Stimulated activated memory B cell treated with anti-CD40 and anti-IgM and Interleukin-4, amounts not matched to agents 10 μg/mL and 1 μg/mL and 100 μg/mL, for 72 hours (primary cell): ENCODE measurements around the gene CAMP.
"Not testable (repeated sequence)": the region's sequence is repeated elsewhere in the genome, so short reads cannot be mapped to it uniquely, and the experiment has no call there.

Source experiments
- ATAC-seq: fragments of 150-1000 bp; cut with Tn5 transposase; 2 replicates; pipeline ENCODE4 v1.10.0; 2021
- H3K27ac Mint-ChIP-seq: one replicate; pipeline ENCODE4 v1.8.0; 2022; ENCODE audit warnings: mild to moderate bottlenecking, mixed read lengths
- H3K27me3 Mint-ChIP-seq: one replicate; pipeline ENCODE4 v1.8.0; 2022; ENCODE audit warnings: mixed read lengths
- H3K36me3 Mint-ChIP-seq: one replicate; pipeline ENCODE4 v1.8.0; 2022; ENCODE audit warnings: mixed read lengths
- H3K4me1 Mint-ChIP-seq: one replicate; pipeline ENCODE4 v1.8.0; 2022; ENCODE audit warnings: mixed read lengths
- H3K4me3 Mint-ChIP-seq: one replicate; pipeline ENCODE4 v1.8.0; 2022; ENCODE audit warnings: mild to moderate bottlenecking, moderate library complexity, mixed read lengths
- H3K9me3 Mint-ChIP-seq: one replicate; pipeline ENCODE4 v1.8.0; 2022; ENCODE audit warnings: mixed read lengths

The CAMP gene

DNA sequence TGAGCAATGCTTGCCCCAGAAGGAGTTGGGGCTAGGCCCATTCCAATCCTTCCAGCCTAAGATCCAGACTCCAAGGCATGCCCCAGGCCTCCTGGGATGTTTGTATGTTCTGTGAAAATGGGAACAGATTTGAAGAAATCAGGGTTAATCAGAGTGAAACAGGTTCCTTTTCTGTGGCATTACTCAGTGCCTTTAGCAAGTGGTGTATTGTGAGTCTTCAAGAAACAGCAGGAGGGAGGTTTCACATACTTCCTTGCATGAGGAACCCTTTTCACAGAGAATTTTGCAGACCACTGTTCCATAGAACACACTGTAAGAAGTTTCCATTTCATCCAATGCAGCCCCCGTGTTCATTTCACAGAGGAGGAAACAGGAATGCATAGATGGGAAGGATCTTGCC, 26.7 kb upstream of the CAMP start:
- no peaks in the 10 kb centered on the region for H3K36me3 Mint-ChIP-seq
- no peak overlapping the region for H3K4me3 Mint-ChIP-seq
- H3K27me3 Mint-ChIP-seq, result no peaks in the 10 kb centered on the region
- no peaks in the 10 kb centered on the region for H3K9me3 Mint-ChIP-seq
- H3K27ac Mint-ChIP-seq, result no peak overlapping the region
- ATAC-seq, result no peak
- H3K4me1 Mint-ChIP-seq, result peaks cover 14% of the 10 kb centered on the region

GRCh38 chr3:48199117-48199516, 24.2 kb upstream of the CAMP start:
- no peak for ATAC-seq
- no peaks in the 10 kb centered on the region for H3K27me3 Mint-ChIP-seq
- peaks cover 12% of the 10 kb centered on the region for H3K4me1 Mint-ChIP-seq
- no peak overlapping the region for H3K27ac Mint-ChIP-seq
- no peaks in the 10 kb centered on the region for H3K9me3 Mint-ChIP-seq
- H3K36me3 Mint-ChIP-seq, result no peaks in the 10 kb centered on the region
- H3K4me3 Mint-ChIP-seq, result no peak overlapping the region

DNA sequence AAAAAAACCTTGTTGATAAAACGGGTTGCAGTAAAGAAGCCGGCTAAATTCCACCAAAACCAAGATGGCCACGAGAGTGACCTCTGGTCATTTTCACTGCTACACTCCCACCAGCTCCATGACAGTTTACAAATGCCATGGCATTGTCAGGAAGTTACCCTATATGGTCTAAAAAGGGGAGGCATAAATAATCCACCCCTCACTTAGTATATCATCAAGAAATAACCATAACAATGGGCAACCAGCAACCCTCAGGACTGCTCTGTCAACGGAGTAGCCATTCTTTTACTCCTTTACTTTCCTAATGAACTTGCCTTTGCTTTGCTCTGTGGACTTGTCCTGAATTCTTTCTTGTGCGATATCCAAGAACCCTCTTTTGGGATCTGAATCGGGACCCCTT, 20.7 kb upstream of the CAMP start:
- H3K27me3 Mint-ChIP-seq, result no peaks in the 10 kb centered on the region
- no peaks in the 10 kb centered on the region for H3K36me3 Mint-ChIP-seq
- ATAC-seq, result no peak
- no peak overlapping the region for H3K4me3 Mint-ChIP-seq
- no peaks in the 10 kb centered on the region for H3K9me3 Mint-ChIP-seq
- H3K27ac Mint-ChIP-seq, result no peak overlapping the region
- no peaks in the 10 kb centered on the region for H3K4me1 Mint-ChIP-seq

- no peaks in the 10 kb centered on the region for H3K36me3 Mint-ChIP-seq
- H3K27ac Mint-ChIP-seq, result no peak overlapping the region
- no peaks in the 10 kb centered on the region for H3K9me3 Mint-ChIP-seq
- no peaks in the 10 kb centered on the region for H3K4me1 Mint-ChIP-seq
- H3K27me3 Mint-ChIP-seq, result no peaks in the 10 kb centered on the region
- no peak for ATAC-seq
- no peak overlapping the region for H3K4me3 Mint-ChIP-seq
Measured at GRCh38 chr3:48208076-48208475, 15.2 kb upstream of the CAMP start.

GRCh38 chr3:48209445-48209844, 13.8 kb upstream of the CAMP start:
- no peak overlapping the region for H3K27ac Mint-ChIP-seq
- no peak for ATAC-seq
- no peaks in the 10 kb centered on the region for H3K4me1 Mint-ChIP-seq
- no peaks in the 10 kb centered on the region for H3K9me3 Mint-ChIP-seq
- H3K27me3 Mint-ChIP-seq, result no peaks in the 10 kb centered on the region
- H3K4me3 Mint-ChIP-seq, result no peak overlapping the region
- no peaks in the 10 kb centered on the region for H3K36me3 Mint-ChIP-seq

- ATAC-seq, H3K36me3 Mint-ChIP-seq, H3K4me1 Mint-ChIP-seq, H3K27ac Mint-ChIP-seq, H3K4me3 Mint-ChIP-seq, H3K27me3 Mint-ChIP-seq, H3K9me3 Mint-ChIP-seq: not testable (repeated sequence)
Measured at GRCh38 chr3:48210534-48210933, 12.8 kb upstream of the CAMP start.

DNA sequence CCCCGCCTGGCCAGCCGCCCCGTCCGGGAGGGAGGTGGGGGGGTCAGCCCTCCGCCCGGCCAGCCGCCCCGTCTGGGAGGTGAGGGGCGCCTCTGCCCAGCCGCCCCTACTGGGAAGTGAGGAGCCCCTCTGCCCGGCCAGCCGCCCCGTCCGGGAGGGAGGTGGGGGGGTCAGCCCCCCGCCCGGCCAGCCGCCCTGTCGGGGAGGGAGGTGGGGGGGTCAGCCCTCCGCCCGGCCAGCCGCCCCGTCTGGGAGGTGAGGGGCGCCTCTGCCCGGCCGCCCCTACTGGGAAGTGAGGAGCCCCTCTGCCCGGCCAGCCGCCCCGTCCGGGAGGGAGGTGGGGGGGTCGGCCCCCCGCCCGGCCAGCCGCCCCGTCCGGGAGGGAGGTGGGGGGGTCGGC, 11.5 kb upstream of the CAMP start:
- H3K27me3 Mint-ChIP-seq, H3K27ac Mint-ChIP-seq, H3K4me1 Mint-ChIP-seq, H3K4me3 Mint-ChIP-seq, ATAC-seq, H3K36me3 Mint-ChIP-seq, H3K9me3 Mint-ChIP-seq: not testable (repeated sequence)

GRCh38 chr3:48214225-48214624, 9.1 kb upstream of the CAMP start:
- H3K4me1 Mint-ChIP-seq, result no peaks in the 10 kb centered on the region
- ATAC-seq, result no peak
- no peak overlapping the region for H3K27ac Mint-ChIP-seq
- H3K36me3 Mint-ChIP-seq, result no peaks in the 10 kb centered on the region
- H3K27me3 Mint-ChIP-seq, result no peaks in the 10 kb centered on the region
- H3K9me3 Mint-ChIP-seq, result no peaks in the 10 kb centered on the region
- H3K4me3 Mint-ChIP-seq, result no peak overlapping the region

GRCh38 chr3:48215019-48215418, 8.3 kb upstream of the CAMP start:
- Mint-ChIP-seq H3K27ac (no peak overlapping the region), H3K36me3 (no peaks in the 10 kb centered on the region), H3K27me3 (no peaks in the 10 kb centered on the region), H3K4me1 (no peaks in the 10 kb centered on the region), H3K4me3 (no peak overlapping the region), H3K9me3 (no peaks in the 10 kb centered on the region)
- no peak for ATAC-seq

GRCh38 chr3:48215466-48215865, 7.8 kb upstream of the CAMP start:
- no peaks in the 10 kb centered on the region for H3K27me3 Mint-ChIP-seq
- H3K36me3 Mint-ChIP-seq, result no peaks in the 10 kb centered on the region
- H3K4me1 Mint-ChIP-seq, result no peaks in the 10 kb centered on the region
- ATAC-seq, result no peak
- H3K9me3 Mint-ChIP-seq, result no peaks in the 10 kb centered on the region
- no peak overlapping the region for H3K4me3 Mint-ChIP-seq
- no peak overlapping the region for H3K27ac Mint-ChIP-seq

DNA sequence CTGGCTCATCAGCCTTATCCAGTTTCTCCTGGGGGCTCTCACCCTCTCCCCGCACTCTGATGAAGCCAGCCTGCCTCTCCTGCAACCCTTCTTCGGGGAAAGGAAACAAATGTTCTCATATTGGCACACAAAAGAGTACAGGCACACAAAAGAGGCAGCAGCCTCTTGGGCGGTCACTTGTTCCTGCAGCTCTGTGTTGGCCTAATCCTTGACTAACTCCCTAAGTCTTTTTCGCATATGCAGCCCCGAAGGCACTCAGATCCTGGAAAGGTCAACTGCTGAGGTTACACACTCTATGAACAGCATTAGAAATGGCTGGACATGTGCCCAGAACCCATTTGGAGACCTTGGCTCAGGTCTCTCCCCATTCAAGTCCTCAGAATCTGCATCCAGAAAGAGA, 7.4 kb upstream of the CAMP start:
- Mint-ChIP-seq H3K27ac (no peak overlapping the region), H3K27me3 (no peaks in the 10 kb centered on the region), H3K4me3 (no peak overlapping the region), H3K4me1 (no peaks in the 10 kb centered on the region), H3K9me3 (no peaks in the 10 kb centered on the region), H3K36me3 (no peaks in the 10 kb centered on the region)
- no peak for ATAC-seq

- Mint-ChIP-seq H3K9me3 (no peaks in the 10 kb centered on the region), H3K27ac (no peak overlapping the region), H3K4me1 (peaks cover 16% of the 10 kb centered on the region), H3K27me3 (no peaks in the 10 kb centered on the region), H3K36me3 (no peaks in the 10 kb centered on the region), H3K4me3 (no peak overlapping the region)
- no peak for ATAC-seq
Measured at GRCh38 chr3:48217449-48217848, 5.8 kb upstream of the CAMP start.

DNA sequence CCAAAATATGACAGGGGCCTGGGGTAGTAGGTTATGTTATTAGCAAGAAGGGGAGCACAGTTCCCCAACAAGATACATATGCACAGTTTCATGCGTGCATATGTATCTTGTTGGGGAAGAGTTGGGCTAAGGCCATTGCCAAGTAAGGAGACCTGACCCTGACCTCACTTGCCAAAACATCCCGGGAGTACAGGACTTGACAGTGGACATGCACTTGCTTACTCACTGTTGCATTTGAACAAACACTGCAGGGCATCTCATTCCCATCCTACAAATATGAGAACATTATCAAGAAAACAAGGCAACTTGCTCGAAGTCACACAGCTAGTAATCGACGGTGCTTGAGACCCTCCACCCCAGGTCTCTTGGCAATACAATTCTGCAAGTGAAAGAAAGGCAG, 4.8 kb upstream of the CAMP start:
- no peaks in the 10 kb centered on the region for H3K9me3 Mint-ChIP-seq
- H3K4me1 Mint-ChIP-seq, result peaks cover 26% of the 10 kb centered on the region
- no peak overlapping the region for H3K4me3 Mint-ChIP-seq

DNA sequence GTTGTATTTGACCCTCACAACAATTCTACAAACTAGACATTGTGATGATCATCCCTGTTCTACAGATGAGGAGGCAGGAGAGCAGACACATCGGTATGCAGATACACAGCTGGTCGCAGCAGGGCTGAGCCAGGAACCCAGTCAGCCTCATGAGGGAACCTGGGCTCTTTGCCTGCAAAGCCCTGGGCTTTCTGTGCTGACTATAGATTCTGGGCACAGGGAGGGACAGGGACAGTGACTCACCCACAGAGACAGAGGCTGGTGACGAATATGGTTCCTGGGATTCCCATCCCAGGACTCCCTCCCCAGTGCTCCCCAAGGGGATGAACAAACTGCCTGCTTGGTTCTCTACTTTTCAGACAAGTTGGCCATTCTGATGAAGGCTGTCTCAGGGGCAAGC, 3.8 kb upstream of the CAMP start:
- no peak overlapping the region for H3K27ac Mint-ChIP-seq
- no peaks in the 10 kb centered on the region for H3K36me3 Mint-ChIP-seq
- H3K4me3 Mint-ChIP-seq, result no peak overlapping the region
- no peaks in the 10 kb centered on the region for H3K9me3 Mint-ChIP-seq
- no peaks in the 10 kb centered on the region for H3K27me3 Mint-ChIP-seq
- ATAC-seq, result no peak
- H3K4me1 Mint-ChIP-seq, result peaks cover 36% of the 10 kb centered on the region

More for the DNA sequence above, 4.8 kb upstream of the CAMP start:
- H3K27ac Mint-ChIP-seq, result no peak overlapping the region
- H3K36me3 Mint-ChIP-seq, result no peaks in the 10 kb centered on the region
- no peaks in the 10 kb centered on the region for H3K27me3 Mint-ChIP-seq
- ATAC-seq, result no peak

DNA sequence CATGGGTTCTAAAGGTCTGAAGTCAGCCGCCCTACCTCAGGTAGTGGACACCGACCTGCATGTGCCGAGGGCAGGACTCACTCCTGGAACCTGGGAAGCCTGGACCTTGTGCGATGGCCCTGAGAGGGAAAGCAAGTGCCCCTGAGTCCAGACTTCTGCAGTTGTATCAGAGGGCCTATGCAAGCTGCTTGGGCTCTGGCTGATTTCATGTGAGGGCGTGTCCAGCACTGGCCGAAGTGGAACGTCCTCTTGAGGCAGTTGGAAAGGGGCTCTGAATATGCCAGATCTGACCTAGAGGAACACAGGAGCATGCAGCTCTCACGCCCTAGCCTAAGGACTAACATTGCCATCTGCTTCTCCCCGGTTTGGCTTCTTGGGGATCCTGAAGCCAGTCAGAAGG, 2.5 kb upstream of the CAMP start:
- Mint-ChIP-seq H3K9me3 (no peaks in the 10 kb centered on the region), H3K27me3 (no peaks in the 10 kb centered on the region), H3K27ac (no peak overlapping the region), H3K4me1 (peaks cover 48% of the 10 kb centered on the region), H3K36me3 (no peaks in the 10 kb centered on the region), H3K4me3 (no peak overlapping the region)
- no peak for ATAC-seq

- no peak for ATAC-seq
- peak overlapping the region; percentile 73 for H3K27ac Mint-ChIP-seq
Measured at GRCh38 chr3:48225587-48225986, 2.3 kb downstream of the CAMP start.

DNA sequence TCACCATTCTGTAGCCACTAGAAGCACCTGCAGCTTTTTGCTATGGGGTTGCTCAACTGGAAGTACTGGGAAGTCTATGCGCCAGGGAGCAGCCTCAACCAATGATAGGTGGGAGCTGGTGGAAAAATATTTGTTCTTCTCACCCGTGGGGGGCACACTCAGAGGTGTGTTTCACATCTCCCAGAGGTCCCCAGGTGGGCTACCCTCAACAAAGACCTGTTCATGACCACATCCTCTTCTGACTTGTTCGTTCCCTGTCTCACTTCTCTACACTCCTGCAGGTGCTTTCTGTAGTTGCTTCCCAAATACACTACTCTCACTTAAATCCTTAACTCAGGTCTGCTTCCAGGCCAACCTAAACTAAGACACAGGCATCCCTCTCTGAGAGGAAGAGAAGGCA, 3.6 kb downstream of the CAMP start:
- H3K27me3 Mint-ChIP-seq, result no peaks in the 10 kb centered on the region
- H3K4me3 Mint-ChIP-seq, result no peak overlapping the region
- no peaks in the 10 kb centered on the region for H3K9me3 Mint-ChIP-seq
- no peaks in the 10 kb centered on the region for H3K36me3 Mint-ChIP-seq
- H3K27ac Mint-ChIP-seq, result peak overlapping the region; percentile 22
- H3K4me1 Mint-ChIP-seq, result peaks cover 56% of the 10 kb centered on the region
- ATAC-seq, result peak; percentile 66

More at GRCh38 chr3:48225587-48225986, 2.3 kb downstream of the CAMP start:
- H3K4me1 Mint-ChIP-seq, result peaks cover 61% of the 10 kb centered on the region
- H3K4me3 Mint-ChIP-seq, result no peak overlapping the region
- no peaks in the 10 kb centered on the region for H3K27me3 Mint-ChIP-seq
- H3K9me3 Mint-ChIP-seq, result no peaks in the 10 kb centered on the region
- no peaks in the 10 kb centered on the region for H3K36me3 Mint-ChIP-seq
